AG04450 (cell line): ENCODE measurements around the gene RPS25. TPM values are rescaled to one million over a fixed set of nuclear protein-coding genes. Genes with fewer than 3 reads are reported as not detected.
"Not testable (repeated sequence)": the region's sequence is repeated elsewhere in the genome, so short reads cannot be mapped to it uniquely, and the experiment has no call there.

ENCODE experiments used
- CTCF ChIA-PET: fragments of 300-600, 350-600 bp; formaldehyde crosslinking; extraction: SDS; loops from one replicate; lab custom pipeline; 2022; ENCODE audit warnings: antibody characterized with exemption, inconsistent platforms; lab: Charles Lee
- POLR2A ChIA-PET: fragments of 350-600 bp; formaldehyde crosslinking; extraction: SDS; loops from one replicate; lab custom pipeline; 2021; ENCODE audit warnings: antibody characterized with exemption, inconsistent platforms; lab: Yijun Ruan, JAX
- DNase-seq: peaks from one replicate; pipeline ENCODE4 v3.0.0-alpha.2; 2011; ENCODE audit warnings: low read depth, low spot score
- H3K27ac ChIP-seq: one replicate; pipeline ENCODE4 v1.5.1; 2012; ENCODE audit warnings: low read depth, low read length, control low read depth
- H3K27me3 ChIP-seq: one replicate; pipeline ENCODE4 v1.6.0; 2012; ENCODE audit warnings: low read length; ENCODE audit not compliant: control insufficient read depth, insufficient read depth
- H3K4me3 ChIP-seq: 2 replicates; pipeline ENCODE4 v1.5.1; 2011; ENCODE audit warnings: mild to moderate bottlenecking, low read depth, low read length, control low read depth
- H3K9me3 ChIP-seq: 2 replicates; pipeline ENCODE4 v1.5.1; 2012; ENCODE audit warnings: low read length; ENCODE audit not compliant: control insufficient read depth, insufficient read depth
- polyA plus RNA-seq: library from polyadenylated mRNA; depleted of rRNA; stranded (reverse); fragments of >200 nt; gene quantifications from 2 replicates; pipeline ENCODE4 v1.2.3, GENCODE V29; 2011
- TF ChIP-seq, protein P1 (sequence below): IDR thresholded peaks from 2 replicates; pipeline ENCODE4 v1.5.1; 2011; ENCODE audit warnings: low read depth, low read length, control low read depth, inconsistent platforms

The RPS25 gene
- polyA plus RNA-seq, 1 experiment = 1,059 TPM

DNA sequence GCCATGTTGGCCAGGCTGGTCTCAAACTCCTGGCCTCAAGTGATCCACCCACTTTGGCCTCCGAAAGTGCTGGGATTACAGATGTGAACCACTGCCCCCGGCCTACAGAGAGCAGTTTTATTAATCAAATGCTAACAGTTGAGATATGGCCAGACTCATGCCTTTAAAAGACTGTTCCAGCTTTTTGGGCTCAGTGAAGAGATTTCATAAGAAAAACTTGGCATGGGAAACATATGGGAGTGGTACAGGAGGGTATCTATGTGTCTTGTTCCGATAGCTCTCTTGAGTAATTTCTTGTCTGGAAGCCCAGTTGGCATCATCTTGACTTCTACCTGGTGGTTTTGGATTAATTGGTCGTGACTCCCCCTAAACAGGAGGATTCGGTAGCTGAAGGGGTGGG, 20.7 kb upstream of the RPS25 start:
- CTCF ChIA-PET = no interaction called here
- Histone ChIP-seq H3K9me3 (no peaks in the 10 kb centered on the region), H3K27ac (no peak overlapping the region), H3K4me3 (no peak overlapping the region), H3K27me3 (peaks cover 2% of the 10 kb centered on the region)
- POLR2A ChIA-PET = interaction anchor here (0.5 to 0.7 kb wide), 2 partner anchors 16 to 44 kb away, joined by 3 to 4 read pairs; no protein-coding TSS in a partner anchor
- TF ChIP-seq, protein P1, sequence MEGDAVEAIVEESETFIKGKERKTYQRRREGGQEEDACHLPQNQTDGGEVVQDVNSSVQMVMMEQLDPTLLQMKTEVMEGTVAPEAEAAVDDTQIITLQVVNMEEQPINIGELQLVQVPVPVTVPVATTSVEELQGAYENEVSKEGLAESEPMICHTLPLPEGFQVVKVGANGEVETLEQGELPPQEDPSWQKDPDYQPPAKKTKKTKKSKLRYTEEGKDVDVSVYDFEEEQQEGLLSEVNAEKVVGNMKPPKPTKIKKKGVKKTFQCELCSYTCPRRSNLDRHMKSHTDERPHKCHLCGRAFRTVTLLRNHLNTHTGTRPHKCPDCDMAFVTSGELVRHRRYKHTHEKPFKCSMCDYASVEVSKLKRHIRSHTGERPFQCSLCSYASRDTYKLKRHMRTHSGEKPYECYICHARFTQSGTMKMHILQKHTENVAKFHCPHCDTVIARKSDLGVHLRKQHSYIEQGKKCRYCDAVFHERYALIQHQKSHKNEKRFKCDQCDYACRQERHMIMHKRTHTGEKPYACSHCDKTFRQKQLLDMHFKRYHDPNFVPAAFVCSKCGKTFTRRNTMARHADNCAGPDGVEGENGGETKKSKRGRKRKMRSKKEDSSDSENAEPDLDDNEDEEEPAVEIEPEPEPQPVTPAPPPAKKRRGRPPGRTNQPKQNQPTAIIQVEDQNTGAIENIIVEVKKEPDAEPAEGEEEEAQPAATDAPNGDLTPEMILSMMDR = no peak
- DNase-seq = no peak

DNA sequence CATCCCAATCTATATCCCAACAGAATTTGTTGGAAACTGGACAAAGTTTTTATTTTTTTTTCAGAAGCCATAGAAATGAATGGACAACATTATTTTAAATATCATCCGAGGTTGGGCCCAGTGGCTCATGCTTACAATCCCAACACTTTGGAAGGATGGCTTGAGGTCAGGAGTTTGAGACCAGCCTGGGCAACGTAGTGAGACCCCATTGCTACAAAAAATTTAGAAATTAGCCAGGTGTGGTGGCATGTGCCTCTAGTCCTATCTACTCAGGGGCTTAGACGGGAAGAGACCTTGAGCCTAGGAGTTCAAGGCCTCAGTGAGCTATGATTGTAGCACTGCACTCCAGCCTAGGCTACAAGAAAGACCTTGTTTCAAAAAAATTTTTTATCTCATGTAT, 16.7 kb upstream of the RPS25 start:
- TF ChIP-seq, protein P1 = no peak
- Histone ChIP-seq H3K9me3 (no peaks in the 10 kb centered on the region; the same call in 1 of the 2 replicates), H3K27ac (no peak overlapping the region), H3K4me3 (no peak overlapping the region), H3K27me3 (peaks cover 2% of the 10 kb centered on the region)
- ChIA-PET CTCF (interaction anchor here (0.7 kb wide), 1 partner anchor 30 kb away, joined by 3 read pairs; no protein-coding TSS in a partner anchor), POLR2A (no interaction called here)
- no peak for DNase-seq

DNA sequence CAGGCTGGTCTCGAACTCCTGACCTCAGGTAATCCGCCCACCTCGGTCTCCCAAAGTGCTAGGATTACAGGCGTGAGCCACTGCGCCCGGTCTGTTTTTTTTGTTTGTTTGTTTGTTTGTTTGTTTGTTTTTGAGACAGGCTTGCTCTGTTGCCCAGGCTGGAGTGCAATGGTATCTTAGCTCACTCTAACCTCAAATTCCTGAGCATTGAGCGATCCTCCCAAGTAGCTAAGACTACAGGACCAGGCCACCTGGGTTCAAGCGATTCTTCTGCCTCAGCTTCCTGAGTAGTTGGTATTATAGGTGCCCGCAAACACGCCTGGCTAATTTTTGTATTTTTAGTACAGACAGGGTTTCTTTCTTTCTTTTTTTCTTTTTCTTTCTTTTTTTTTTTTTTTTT, 15.3 kb upstream of the RPS25 start:
- H3K27ac ChIP-seq, H3K27me3 ChIP-seq, H3K9me3 ChIP-seq, POLR2A ChIA-PET, DNase-seq, H3K4me3 ChIP-seq: not testable (repeated sequence)
- CTCF ChIA-PET = interaction anchor here (0.7 to 1.4 kb wide), 4 partner anchors 12 to 162 kb away, joined by 3 to 6 read pairs (median 3); no protein-coding TSS in a partner anchor

DNA sequence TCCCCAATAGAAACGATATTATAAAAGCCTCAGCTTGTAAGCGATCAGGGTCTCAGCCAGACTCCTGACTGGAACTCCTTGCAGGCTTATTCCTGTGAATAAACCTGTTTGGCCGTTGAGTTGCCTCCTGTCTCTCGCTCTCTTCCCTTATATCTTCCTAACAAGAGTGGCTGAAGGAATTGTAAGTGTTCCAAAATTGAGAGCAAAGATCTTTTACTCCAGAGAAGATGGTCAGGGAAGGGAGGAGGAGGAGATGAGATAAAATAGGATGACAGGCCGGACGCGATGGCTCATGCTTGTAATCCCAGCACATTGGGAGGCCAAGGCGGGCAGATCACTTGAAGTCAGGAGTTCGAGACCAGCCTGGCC, 13.8 kb upstream of the RPS25 start:
- H3K27me3 ChIP-seq = no peaks in the 10 kb centered on the region
- no peaks in the 10 kb centered on the region; the same call in 1 of the 2 replicates for H3K9me3 ChIP-seq
- ChIA-PET CTCF (interaction anchor here (0.6 to 1.5 kb wide), 10 partner anchors 9 to 309 kb away, joined by 3 to 17 read pairs (median 4); partner anchors contain the start of genes C1QTNF5, HYOU1, TRAPPC4 and VPS11), POLR2A (no interaction called here)
- no peak overlapping the region for H3K27ac ChIP-seq
- H3K4me3 ChIP-seq = no peak overlapping the region
- no peak for DNase-seq
- TF ChIP-seq, protein P1 = no peak

DNA sequence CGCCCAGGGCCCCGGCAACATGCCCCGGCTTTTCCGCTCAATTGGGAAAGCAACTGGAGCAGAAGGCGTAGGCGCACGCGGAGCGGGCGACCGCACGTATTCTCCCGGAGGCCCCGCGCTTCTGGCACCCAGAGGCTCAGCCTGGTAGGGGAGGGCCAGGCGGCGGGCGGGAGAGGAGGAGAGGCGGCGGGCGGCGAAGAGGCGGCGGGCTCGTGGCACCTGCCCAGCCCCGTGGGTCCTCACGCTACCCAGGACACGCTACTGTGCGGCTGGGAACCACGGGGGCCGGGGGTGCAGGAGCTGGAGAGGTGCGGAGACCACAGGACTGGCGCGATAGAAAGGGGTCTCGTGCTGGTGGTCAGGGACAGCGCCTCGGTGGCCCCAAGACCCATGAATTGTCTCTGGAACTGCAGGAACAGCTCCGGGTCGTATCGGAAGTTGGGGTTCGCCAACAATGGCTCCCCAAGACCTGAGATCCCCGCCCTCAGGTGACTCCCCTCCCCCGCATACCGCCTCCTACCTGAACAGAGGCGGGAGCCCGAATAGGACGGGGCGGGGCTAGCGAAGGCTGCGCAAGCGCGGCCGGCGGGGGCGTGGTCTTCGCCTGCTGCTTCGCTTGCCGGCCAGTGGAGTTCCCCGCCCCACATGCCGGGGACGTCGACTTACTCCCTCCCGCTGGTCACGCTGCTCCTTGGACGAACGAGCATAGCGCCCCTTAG, 12.3 kb upstream of the RPS25 start, which contains the start of gene SLC37A4:
Gene SLC37A4 (minus strand): TSS at position 549 of the 719 bp plus-strand sequence.
- POLR2A ChIA-PET = interaction anchor here (1.0 kb wide), 1 partner anchor 11 kb away, joined by 3 read pairs; the partner anchor contains the start of gene TRAPPC4

More for the DNA sequence above, 12.3 kb upstream of the RPS25 start, which contains the start of gene SLC37A4:
- H3K27me3 ChIP-seq = no peaks in the 10 kb centered on the region
- no peaks in the 10 kb centered on the region; the same call in 1 of the 2 replicates for H3K9me3 ChIP-seq
- TF ChIP-seq, protein P1 = no peak
- peak; percentile 91 for DNase-seq
- peak within 1 kb of the TSS; percentile 89 for H3K4me3 ChIP-seq
- no peak within 1 kb of the TSS for H3K27ac ChIP-seq
- CTCF ChIA-PET = interaction anchor here (0.6 to 1.5 kb wide), 7 partner anchors 11 to 166 kb away, joined by 3 to 17 read pairs (median 4); partner anchors contain the start of genes TRAPPC4 and VPS11
